H9 (cell line): ENCODE results near the gene METTL22. TPM values are rescaled to one million over a fixed set of nuclear protein-coding genes. Genes with fewer than 3 reads are reported as not detected.

Experiments
- DNase-seq: peaks from one replicate; pipeline ENCODE4 v3.0.0-alpha.2; 2017
- H2AFZ ChIP-seq: one replicate; pipeline ENCODE4 v1.6.1; 2013; ENCODE audit warnings: mild to moderate bottlenecking, low read length, control low read depth, moderate library complexity
- H2AK5ac ChIP-seq: 2 replicates; pipeline ENCODE4 v1.6.1; 2013; ENCODE audit warnings: low read length, control low read depth, mixed read lengths; ENCODE audit not compliant: insufficient read length
- H2BK120ac ChIP-seq: one replicate; pipeline ENCODE4 v1.6.1; 2013; ENCODE audit warnings: low read depth, mild to moderate bottlenecking, low read length, control low read depth, inconsistent platforms; ENCODE audit not compliant: poor library complexity, severe bottlenecking
- H2BK12ac ChIP-seq: 2 replicates; pipeline ENCODE4 v1.6.1; 2013; ENCODE audit warnings: low read length, control low read depth, mixed read lengths, low read depth; ENCODE audit not compliant: insufficient read length
- H2BK15ac ChIP-seq: 2 replicates; pipeline ENCODE4 v1.6.1; 2013; ENCODE audit warnings: low read depth, low read length, control low read depth
- H2BK20ac ChIP-seq: one replicate; pipeline ENCODE4 v1.6.1; 2013; ENCODE audit warnings: low read depth, mild to moderate bottlenecking, low read length, control low read depth, inconsistent platforms; ENCODE audit not compliant: poor library complexity, severe bottlenecking
- H2BK5ac ChIP-seq: 2 replicates; pipeline ENCODE4 v1.6.1; 2013; ENCODE audit warnings: low read length, control low read depth, mixed read lengths; ENCODE audit not compliant: insufficient read length
- H3K14ac ChIP-seq: 2 replicates; pipeline ENCODE4 v1.6.1; 2013; ENCODE audit warnings: low read length, control low read depth; ENCODE audit not compliant: insufficient read depth
- H3K18ac ChIP-seq: 2 replicates; pipeline ENCODE4 v1.6.1; 2013; ENCODE audit warnings: low read depth, mild to moderate bottlenecking, mixed read lengths, low read length, control low read depth; ENCODE audit not compliant: insufficient read length
- H3K23ac ChIP-seq: 2 replicates; pipeline ENCODE4 v1.6.1; 2013; ENCODE audit warnings: low read length, control low read depth, mixed read lengths, low read depth; ENCODE audit not compliant: insufficient read length
- H3K23me2 ChIP-seq: 2 replicates; pipeline ENCODE4 v1.6.1; 2013; ENCODE audit warnings: low read depth, mild to moderate bottlenecking, mixed read lengths, low read length, control low read depth; ENCODE audit not compliant: insufficient read length, poor library complexity, severe bottlenecking
- H3K27ac ChIP-seq: 2 replicates; pipeline ENCODE4 v1.5.1; 2013; ENCODE audit warnings: low read length, control low read depth, mixed read lengths, low read depth; ENCODE audit not compliant: insufficient read length
- H3K27me3 ChIP-seq: 2 replicates; pipeline ENCODE4 v1.6.1; 2013; ENCODE audit warnings: low read length, control low read depth, inconsistent platforms; ENCODE audit not compliant: insufficient read depth
- H3K4ac ChIP-seq: 2 replicates; pipeline ENCODE4 v1.6.1; 2013; ENCODE audit warnings: low read depth, mild to moderate bottlenecking, control low read depth, inconsistent platforms, low read length, moderate library complexity
- H3K4me1 ChIP-seq: 2 replicates; pipeline ENCODE4 v1.6.1; 2013; ENCODE audit warnings: low read length, control low read depth, inconsistent platforms; ENCODE audit not compliant: insufficient read depth
- H3K4me2 ChIP-seq: 2 replicates; pipeline ENCODE4 v1.6.1; 2013; ENCODE audit warnings: low read length, control low read depth, mixed read lengths; ENCODE audit not compliant: insufficient read length, insufficient read depth
- H3K56ac ChIP-seq: 2 replicates; pipeline ENCODE4 v1.6.1; 2013; ENCODE audit warnings: low read depth, mild to moderate bottlenecking, mixed read lengths, low read length, control low read depth; ENCODE audit not compliant: insufficient read length
- H3K79me1 ChIP-seq: 2 replicates; pipeline ENCODE4 v1.6.1; 2013; ENCODE audit warnings: low read depth, mild to moderate bottlenecking, moderate library complexity, low read length, control low read depth, inconsistent platforms; ENCODE audit not compliant: insufficient read depth, poor library complexity, severe bottlenecking
- H3K79me2 ChIP-seq: 2 replicates; pipeline ENCODE4 v1.6.1; 2013; ENCODE audit warnings: low read length, control low read depth, inconsistent platforms; ENCODE audit not compliant: insufficient read depth
- H3K9ac ChIP-seq: 2 replicates; pipeline ENCODE4 v1.6.1; 2013; ENCODE audit warnings: low read length, control low read depth, mixed read lengths; ENCODE audit not compliant: insufficient read length; ENCODE audit errors: extremely low read depth
- H3K9me3 ChIP-seq: one replicate; pipeline ENCODE4 v1.6.1; 2013; ENCODE audit warnings: low read depth, low read length, inconsistent platforms; ENCODE audit not compliant: control insufficient read depth
- H3T11ph ChIP-seq: one replicate; pipeline ENCODE4 v1.6.1; 2013; ENCODE audit warnings: mild to moderate bottlenecking, low read length, control low read depth, inconsistent platforms
- H4K20me1 ChIP-seq: one replicate; pipeline ENCODE4 v1.6.1; 2013; ENCODE audit not compliant: control insufficient read depth, insufficient read length, insufficient read depth
- H4K5ac ChIP-seq: 2 replicates; pipeline ENCODE4 v1.6.1; 2013; ENCODE audit warnings: low read depth, mild to moderate bottlenecking, mixed read lengths, low read length, control low read depth; ENCODE audit not compliant: insufficient read length
- H4K8ac ChIP-seq: replicated peaks from 2 replicates; pipeline ENCODE4 v1.6.1; 2013; ENCODE audit warnings: low read length, control low read depth, mixed read lengths, low read depth; ENCODE audit not compliant: insufficient read length
- H4K91ac ChIP-seq: 2 replicates; pipeline ENCODE4 v1.6.1; 2013; ENCODE audit warnings: low read depth, mild to moderate bottlenecking, moderate library complexity, mixed read lengths, low read length, control low read depth; ENCODE audit not compliant: insufficient read length
- H3K27ac Mint-ChIP-seq, 3 experiments: 2 replicates in 2 of 3; 3 replicates in 1 of 3; pipeline ENCODE4 v1.8.0; 2020 to 2021; ENCODE audit warnings: mixed read lengths in 3 of 3, mild to moderate bottlenecking in 1 of 3, moderate library complexity in 1 of 3
- H3K27me3 Mint-ChIP-seq: 2 replicates; pipeline ENCODE4 v1.8.0; 2021; ENCODE audit warnings: low read depth, mild to moderate bottlenecking, moderate library complexity, mixed read lengths
- H3K36me3 Mint-ChIP-seq, 3 experiments: 2 replicates in 2 of 3; 3 replicates in 1 of 3; pipeline ENCODE4 v1.8.0; 2020 to 2021; ENCODE audit warnings: low read depth in 3 of 3, mixed read lengths in 3 of 3; ENCODE audit not compliant: insufficient read depth in 1 of 3
- H3K4me1 Mint-ChIP-seq, 2 experiments: 2 replicates each; pipeline ENCODE4 v1.8.0; 2020; ENCODE audit warnings: mixed read lengths in 2 of 2
- H3K4me3 Mint-ChIP-seq, 2 experiments: 2 replicates in 1 of 2; 3 replicates in 1 of 2; pipeline ENCODE4 v1.8.0; 2020 to 2021; ENCODE audit warnings: mild to moderate bottlenecking in 2 of 2, mixed read lengths in 2 of 2, moderate library complexity in 1 of 2
- H3K9me3 Mint-ChIP-seq, 2 experiments: 2 replicates in 1 of 2; 3 replicates in 1 of 2; pipeline ENCODE4 v1.8.0; 2020; ENCODE audit warnings: mild to moderate bottlenecking in 2 of 2, mixed read lengths in 2 of 2, moderate library complexity in 1 of 2
- WGBS: extraction: QIAGEN DNeasy Blood & Tissue Kit; methylation state at CpG from one replicate; pipeline ENCODE4 v1.1.7; 2013; ENCODE audit warnings: missing lambda C conversion rate, low lambda C conversion rate, mixed read lengths; ENCODE audit not compliant: insufficient read length; ENCODE audit errors: extremely low coverage; 5-methylcytosine and 5-hydroxymethylcytosine counted together
- total RNA-seq: library from RNA; stranded (reverse); gene quantifications from 2 replicates; pipeline ENCODE4 v1.2.1, GENCODE V29; 2021
- TF ChIP-seq, protein P1 (sequence below): fragments of 200-600 bp; sonication (generic); conservative IDR thresholded peaks from 3 replicates; pipeline ENCODE4 v1.8.0; 2021; ENCODE audit warnings: antibody characterized with exemption, mild to moderate bottlenecking

The METTL22 gene
- total RNA-seq, 1 experiment from 2014 or later, result 51.9 TPM

GRCh38 chr16:8686879-8687278, 65.4 kb downstream of the METTL22 start:
- Histone ChIP-seq H2BK15ac (no peak overlapping the region), H3K27me3 (no peaks in the 10 kb centered on the region), H2BK120ac (no peak overlapping the region), H3T11ph (no peak overlapping the region), H2BK5ac (no peak overlapping the region), H2AFZ (no peak overlapping the region), H4K8ac (no peak overlapping the region), H3K4me2 (no peak overlapping the region), H2BK20ac (no peak overlapping the region), H3K18ac (no peak overlapping the region), H4K20me1 (no peaks in the 10 kb centered on the region), H3K27ac (no peak overlapping the region), H3K4ac (no peak overlapping the region), H3K79me2 (no peaks in the 10 kb centered on the region), H3K4me1 (no peaks in the 10 kb centered on the region; the same call in 1 of the 2 replicates), H3K23ac (no peak overlapping the region), H4K91ac (no peak overlapping the region), H2AK5ac (no peak overlapping the region), H4K5ac (no peak overlapping the region), H3K9me3 (no peaks in the 10 kb centered on the region), H2BK12ac (no peak overlapping the region), H3K79me1 (no peaks in the 10 kb centered on the region), H3K56ac (no peak overlapping the region), H3K14ac (no peak overlapping the region), H3K23me2 (no peaks in the 10 kb centered on the region), H3K9ac (no peak overlapping the region)
- DNase-seq, result no peak
- Mint-ChIP-seq H3K4me3 (no peak overlapping the region; a peak in 1 of 5 replicates), H3K27me3 (peaks cover 2% of the 10 kb centered on the region; the same call in 1 of the 2 replicates), H3K4me1 (peaks cover 16 to 25% of the 10 kb centered on the region in 2 experiments), H3K27ac (peak overlapping the region in 2 of 3 experiments; percentile 32 to 46; a peak in 2 of 7 replicates), H3K9me3 (peaks cover 9 to 13% of the 10 kb centered on the region in 2 experiments), H3K36me3 (peaks cover 8 to 15% (median 10%) of the 10 kb centered on the region in 3 experiments; a peak in 6 of 7 replicates)
- WGBS, result no CpG with 5 or more reads among the region's 9 CpGs
- TF ChIP-seq, protein P1, sequence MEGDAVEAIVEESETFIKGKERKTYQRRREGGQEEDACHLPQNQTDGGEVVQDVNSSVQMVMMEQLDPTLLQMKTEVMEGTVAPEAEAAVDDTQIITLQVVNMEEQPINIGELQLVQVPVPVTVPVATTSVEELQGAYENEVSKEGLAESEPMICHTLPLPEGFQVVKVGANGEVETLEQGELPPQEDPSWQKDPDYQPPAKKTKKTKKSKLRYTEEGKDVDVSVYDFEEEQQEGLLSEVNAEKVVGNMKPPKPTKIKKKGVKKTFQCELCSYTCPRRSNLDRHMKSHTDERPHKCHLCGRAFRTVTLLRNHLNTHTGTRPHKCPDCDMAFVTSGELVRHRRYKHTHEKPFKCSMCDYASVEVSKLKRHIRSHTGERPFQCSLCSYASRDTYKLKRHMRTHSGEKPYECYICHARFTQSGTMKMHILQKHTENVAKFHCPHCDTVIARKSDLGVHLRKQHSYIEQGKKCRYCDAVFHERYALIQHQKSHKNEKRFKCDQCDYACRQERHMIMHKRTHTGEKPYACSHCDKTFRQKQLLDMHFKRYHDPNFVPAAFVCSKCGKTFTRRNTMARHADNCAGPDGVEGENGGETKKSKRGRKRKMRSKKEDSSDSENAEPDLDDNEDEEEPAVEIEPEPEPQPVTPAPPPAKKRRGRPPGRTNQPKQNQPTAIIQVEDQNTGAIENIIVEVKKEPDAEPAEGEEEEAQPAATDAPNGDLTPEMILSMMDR, result no peak
